T-helper 1 cell treated with Interleukin-12 subunit alpha and Interleukin-12 subunit beta and Interleukin-4 antibody, amounts not matched to agents 30 μg/mL and 1 μg/mL, for 36 hours (primary cell): ENCODE measurements around the gene GLOD5.

Source experiments
- H3K27ac Mint-ChIP-seq: one replicate; pipeline ENCODE4 v1.8.0; 2021; ENCODE audit warnings: mild to moderate bottlenecking, mixed read lengths
- H3K27me3 Mint-ChIP-seq: one replicate; pipeline ENCODE4 v1.8.0; 2021; ENCODE audit warnings: low read depth, mixed read lengths
- H3K36me3 Mint-ChIP-seq: one replicate; pipeline ENCODE4 v1.8.0; 2021; ENCODE audit warnings: low read depth, mixed read lengths
- H3K4me1 Mint-ChIP-seq: one replicate; pipeline ENCODE4 v1.8.0; 2021; ENCODE audit warnings: low read depth, mixed read lengths
- H3K4me3 Mint-ChIP-seq: one replicate; pipeline ENCODE4 v1.8.0; 2021; ENCODE audit warnings: mild to moderate bottlenecking, moderate library complexity, mixed read lengths
- H3K9me3 Mint-ChIP-seq: one replicate; pipeline ENCODE4 v1.8.0; 2021; ENCODE audit warnings: mixed read lengths

Gene GLOD5

DNA sequence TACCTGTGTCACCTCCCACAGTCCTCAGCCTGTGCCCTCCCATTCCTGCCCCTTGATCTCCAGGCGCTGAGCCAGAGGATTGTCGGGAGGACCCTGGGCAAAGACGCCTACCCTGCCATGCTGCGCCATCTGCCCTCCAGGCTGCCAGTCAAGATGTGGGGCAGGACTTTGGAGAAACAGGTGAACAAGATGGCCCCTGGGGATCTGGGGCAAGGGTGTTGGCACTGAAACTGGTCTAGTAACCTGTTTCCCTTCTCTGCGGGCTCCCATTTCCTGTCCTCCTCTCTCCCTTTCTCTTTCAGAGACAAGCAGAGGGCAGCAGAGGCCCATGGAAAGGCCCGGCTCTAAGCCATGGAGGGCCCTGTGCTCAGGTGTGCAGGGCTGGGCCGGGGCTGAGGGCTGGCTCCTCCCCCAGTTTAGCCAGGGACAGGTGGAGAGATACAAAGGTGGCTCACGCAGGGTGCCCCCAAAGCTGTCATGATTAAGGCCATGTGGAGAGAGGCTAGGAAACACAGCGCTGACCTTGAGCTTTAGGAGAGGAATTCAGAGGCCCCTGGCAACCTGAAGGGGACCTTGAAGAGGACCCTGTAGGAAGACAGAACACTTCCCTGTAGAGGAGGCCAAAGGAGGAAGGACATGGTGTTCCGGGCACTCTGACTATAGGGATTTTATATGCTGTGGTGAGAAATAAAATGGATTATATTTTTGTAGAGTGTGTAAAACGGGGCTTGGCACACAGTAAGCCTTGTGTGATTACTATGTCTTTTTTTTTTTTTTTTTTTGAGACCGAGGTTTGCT lies at the start of gene GLOD5:
Gene GLOD5, plus strand, starts transcription at position 74 of the 798 bp plus-strand sequence. Its CDS starts 44 bp downstream, at position 118.
- Mint-ChIP-seq H3K36me3 (no peaks in the 10 kb centered on the region), H3K27ac (peak within 1 kb of the TSS; percentile 45), H3K9me3 (no peaks in the 10 kb centered on the region), H3K4me1 (peaks cover 6% of the 10 kb centered on the region), H3K4me3 (no peak within 1 kb of the TSS), H3K27me3 (peaks cover 9% of the 10 kb centered on the region)

- Mint-ChIP-seq H3K36me3 (peaks cover 30% of the 10 kb centered on the region), H3K27me3 (no peaks in the 10 kb centered on the region), H3K4me1 (peaks cover 60% of the 10 kb centered on the region), H3K4me3 (peak overlapping the region; percentile 79), H3K9me3 (no peaks in the 10 kb centered on the region), H3K27ac (peak overlapping the region; percentile 96)
These were observed 49.5 kb upstream of the GLOD5 start for GRCh38 chrX:48711929-48712505.

DNA sequence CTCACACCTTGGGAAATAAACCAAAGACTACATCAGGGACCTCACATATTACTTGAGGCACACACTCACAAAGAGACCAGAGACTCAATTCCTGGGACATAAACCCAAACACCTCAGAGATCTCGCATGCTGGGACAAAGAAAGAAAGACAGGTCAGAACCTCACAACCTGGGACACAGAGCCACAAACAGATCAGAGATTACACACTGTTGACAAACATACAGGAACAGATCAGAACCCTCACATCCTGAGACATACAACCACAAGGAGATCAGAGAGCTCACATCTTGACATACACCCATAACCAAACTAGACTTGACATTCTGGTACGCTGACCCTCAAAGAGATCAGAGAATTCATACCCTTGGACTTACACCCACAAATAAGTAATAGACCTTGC lies 47.7 kb upstream of the GLOD5 start:
- H3K27me3 Mint-ChIP-seq: no peaks in the 10 kb centered on the region
- H3K9me3 Mint-ChIP-seq: no peaks in the 10 kb centered on the region
- peak overlapping the region; percentile 96 for H3K27ac Mint-ChIP-seq
- peaks cover 28% of the 10 kb centered on the region for H3K36me3 Mint-ChIP-seq
- peak overlapping the region; percentile 79 for H3K4me3 Mint-ChIP-seq
- peaks cover 64% of the 10 kb centered on the region for H3K4me1 Mint-ChIP-seq

DNA sequence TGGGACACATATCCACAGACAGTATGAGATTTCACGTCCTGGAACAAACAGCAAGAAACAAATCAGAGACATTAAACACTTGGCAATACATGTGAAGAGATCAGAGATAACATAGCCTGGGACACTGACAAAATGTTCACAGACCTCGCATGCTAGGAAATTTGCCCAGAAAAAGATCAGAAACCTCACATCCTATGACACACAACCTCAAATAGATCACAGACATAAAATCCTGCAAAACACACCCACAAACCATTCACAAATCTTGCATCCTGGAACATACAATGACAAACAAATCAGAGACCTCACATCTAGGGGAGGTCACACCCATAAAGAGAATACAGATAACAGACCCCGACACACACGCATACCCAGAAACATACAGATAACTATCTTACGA lies 47.0 kb upstream of the GLOD5 start:
- Mint-ChIP-seq H3K36me3 (peaks cover 27% of the 10 kb centered on the region), H3K9me3 (no peaks in the 10 kb centered on the region), H3K4me3 (peak overlapping the region; percentile 79), H3K27ac (peak overlapping the region; percentile 96), H3K27me3 (no peaks in the 10 kb centered on the region), H3K4me1 (peaks cover 67% of the 10 kb centered on the region)

DNA sequence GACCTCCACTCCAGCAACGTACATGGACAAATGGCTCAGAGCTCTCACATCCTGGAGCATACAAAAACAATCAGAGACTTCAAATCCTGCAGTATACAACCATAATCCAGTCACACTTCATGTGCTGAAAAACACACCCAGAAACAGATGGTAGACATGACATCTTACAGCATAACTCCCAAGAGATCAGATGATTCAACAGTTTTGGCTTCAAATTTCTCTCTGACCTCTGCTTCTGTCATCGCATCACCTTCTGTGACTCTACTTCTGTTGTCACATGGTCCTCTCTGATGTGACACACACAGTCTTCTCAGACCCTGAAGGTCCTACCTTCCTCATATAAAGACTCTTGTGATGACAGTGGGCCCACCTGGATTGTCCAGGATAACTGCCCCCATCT lies 46.5 kb upstream of the GLOD5 start:
- H3K4me3 Mint-ChIP-seq: peak overlapping the region; percentile 79
- peak overlapping the region; percentile 96 for H3K27ac Mint-ChIP-seq
- peaks cover 27% of the 10 kb centered on the region for H3K36me3 Mint-ChIP-seq
- peaks cover 67% of the 10 kb centered on the region for H3K4me1 Mint-ChIP-seq
- H3K9me3 Mint-ChIP-seq: no peaks in the 10 kb centered on the region
- H3K27me3 Mint-ChIP-seq: no peaks in the 10 kb centered on the region

- H3K4me3 Mint-ChIP-seq: peak overlapping the region; percentile 49
- H3K27me3 Mint-ChIP-seq: no peaks in the 10 kb centered on the region
- peaks cover 18% of the 10 kb centered on the region for H3K36me3 Mint-ChIP-seq
- peaks cover 62% of the 10 kb centered on the region for H3K4me1 Mint-ChIP-seq
- H3K27ac Mint-ChIP-seq: peak overlapping the region; percentile 96
- no peaks in the 10 kb centered on the region for H3K9me3 Mint-ChIP-seq
These were observed 45.6 kb upstream of the GLOD5 start for GRCh38 chrX:48715876-48716502.

DNA sequence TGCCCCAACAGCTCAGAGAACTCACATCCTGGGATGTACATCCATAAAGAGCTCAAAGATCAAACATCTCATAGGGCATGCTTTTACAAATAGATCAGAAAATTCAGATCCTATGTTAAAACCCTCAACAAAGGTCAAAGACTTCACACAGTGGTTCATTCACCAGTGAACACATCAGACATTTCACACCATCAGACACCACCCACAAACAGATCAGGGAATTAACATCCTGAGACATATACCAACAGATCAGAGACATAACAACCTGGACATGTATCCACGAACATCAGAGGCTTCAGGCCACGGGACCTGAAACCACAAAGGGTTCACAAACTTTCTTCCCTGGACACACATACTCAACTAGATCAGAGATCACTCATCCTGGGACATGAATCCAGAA lies 41.6 kb upstream of the GLOD5 start:
- Mint-ChIP-seq H3K4me3 (no peak overlapping the region), H3K4me1 (peaks cover 24% of the 10 kb centered on the region), H3K36me3 (peaks cover 12% of the 10 kb centered on the region), H3K9me3 (no peaks in the 10 kb centered on the region), H3K27ac (no peak overlapping the region), H3K27me3 (no peaks in the 10 kb centered on the region)

- Mint-ChIP-seq H3K27me3 (no peaks in the 10 kb centered on the region), H3K4me3 (no peak overlapping the region), H3K9me3 (no peaks in the 10 kb centered on the region), H3K36me3 (peaks cover 15% of the 10 kb centered on the region), H3K27ac (no peak overlapping the region), H3K4me1 (peaks cover 20% of the 10 kb centered on the region)
These were observed 40.8 kb upstream of the GLOD5 start for GRCh38 chrX:48720577-48721250.

DNA sequence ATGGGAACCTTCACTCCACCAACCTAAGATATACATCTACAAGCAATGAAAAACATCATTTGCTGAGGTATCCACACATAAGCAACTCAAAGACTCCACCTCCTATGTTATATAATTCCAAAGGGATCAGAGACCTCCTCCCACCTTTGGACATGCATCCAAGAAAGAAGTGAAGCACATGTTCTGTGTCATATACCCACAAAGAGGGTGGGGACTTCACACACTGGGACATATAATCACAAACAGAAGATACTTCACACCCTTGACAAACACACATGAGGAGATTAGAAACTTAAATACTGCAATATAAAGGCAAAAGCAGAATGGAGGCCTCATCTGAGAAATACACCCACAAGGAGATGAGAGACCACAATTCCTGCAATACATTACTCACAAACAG lies 39.6 kb upstream of the GLOD5 start:
- Mint-ChIP-seq H3K4me3 (no peak overlapping the region), H3K9me3 (peaks cover 3% of the 10 kb centered on the region), H3K36me3 (peaks cover 17% of the 10 kb centered on the region)

GRCh38 chrX:48726596-48726995 lies 35.0 kb upstream of the GLOD5 start:
- no peak overlapping the region for H3K27ac Mint-ChIP-seq
- H3K27me3 Mint-ChIP-seq: no peaks in the 10 kb centered on the region
- H3K36me3 Mint-ChIP-seq: peaks cover 25% of the 10 kb centered on the region
- H3K4me3 Mint-ChIP-seq: no peak overlapping the region
- H3K9me3 Mint-ChIP-seq: peaks cover 17% of the 10 kb centered on the region
- H3K4me1 Mint-ChIP-seq: peaks cover 24% of the 10 kb centered on the region

More for the DNA sequence above, 39.6 kb upstream of the GLOD5 start:
- Mint-ChIP-seq H3K4me1 (peaks cover 17% of the 10 kb centered on the region), H3K27ac (no peak overlapping the region), H3K27me3 (no peaks in the 10 kb centered on the region)

GRCh38 chrX:48728653-48729052 lies 32.9 kb upstream of the GLOD5 start:
- Mint-ChIP-seq H3K4me3 (peak overlapping the region; percentile 8), H3K4me1 (peaks cover 24% of the 10 kb centered on the region), H3K36me3 (peaks cover 26% of the 10 kb centered on the region), H3K27ac (peak overlapping the region; percentile 6), H3K9me3 (peaks cover 17% of the 10 kb centered on the region), H3K27me3 (no peaks in the 10 kb centered on the region)

DNA sequence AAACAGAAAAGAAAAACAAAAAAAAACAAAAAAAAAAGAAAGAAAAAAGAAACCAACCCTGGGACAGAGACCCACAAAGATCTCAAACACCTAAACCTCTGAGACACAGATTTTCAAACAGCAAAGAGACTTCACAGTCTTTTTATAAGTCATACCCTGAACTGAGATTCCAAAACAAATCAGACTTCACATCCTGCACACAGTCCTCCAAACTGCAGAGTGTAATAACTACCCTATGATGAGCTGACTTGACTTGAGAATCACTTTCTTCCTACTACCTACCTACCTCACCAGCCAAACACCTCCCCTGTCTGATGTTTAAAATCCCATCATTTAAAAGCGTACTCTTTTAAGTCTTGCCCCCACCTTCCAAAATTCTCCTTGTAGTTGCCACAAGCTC lies 25.2 kb upstream of the GLOD5 start:
- Mint-ChIP-seq H3K27me3 (no peaks in the 10 kb centered on the region), H3K4me1 (peaks cover 12% of the 10 kb centered on the region), H3K4me3 (peak overlapping the region; percentile 94), H3K9me3 (no peaks in the 10 kb centered on the region), H3K27ac (peak overlapping the region; percentile 95), H3K36me3 (peaks cover 1% of the 10 kb centered on the region)

DNA sequence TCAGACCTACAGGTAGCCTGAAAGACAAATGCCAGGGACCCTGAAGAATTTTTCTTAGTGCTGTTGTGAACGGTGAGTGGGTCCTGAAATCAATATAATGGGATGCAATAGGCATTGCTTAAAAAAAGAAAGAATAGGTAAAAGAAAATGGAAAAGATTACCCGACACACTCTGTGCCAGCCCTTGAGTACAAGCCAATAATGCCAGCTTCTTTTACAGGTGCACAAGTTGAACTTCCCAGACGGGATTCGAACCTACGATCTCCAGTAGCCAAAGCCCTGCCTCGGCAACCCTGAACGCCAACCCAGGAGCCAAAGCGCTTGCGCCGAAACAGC lies 24.7 kb upstream of the GLOD5 start:
- peaks cover 12% of the 10 kb centered on the region for H3K4me1 Mint-ChIP-seq
- peak overlapping the region; percentile 94 for H3K4me3 Mint-ChIP-seq
- H3K9me3 Mint-ChIP-seq: no peaks in the 10 kb centered on the region
- H3K36me3 Mint-ChIP-seq: peaks cover 1% of the 10 kb centered on the region
- peak overlapping the region; percentile 95 for H3K27ac Mint-ChIP-seq
- H3K27me3 Mint-ChIP-seq: no peaks in the 10 kb centered on the region

GRCh38 chrX:48737213-48737938 lies 24.2 kb upstream of the GLOD5 start:
- Mint-ChIP-seq H3K4me3 (peak overlapping the region; percentile 94), H3K27me3 (no peaks in the 10 kb centered on the region), H3K36me3 (no peaks in the 10 kb centered on the region), H3K9me3 (no peaks in the 10 kb centered on the region), H3K27ac (peak overlapping the region; percentile 95), H3K4me1 (peaks cover 12% of the 10 kb centered on the region)
